Measurements from ENCODE around the gene HOGA1.

DNA sequence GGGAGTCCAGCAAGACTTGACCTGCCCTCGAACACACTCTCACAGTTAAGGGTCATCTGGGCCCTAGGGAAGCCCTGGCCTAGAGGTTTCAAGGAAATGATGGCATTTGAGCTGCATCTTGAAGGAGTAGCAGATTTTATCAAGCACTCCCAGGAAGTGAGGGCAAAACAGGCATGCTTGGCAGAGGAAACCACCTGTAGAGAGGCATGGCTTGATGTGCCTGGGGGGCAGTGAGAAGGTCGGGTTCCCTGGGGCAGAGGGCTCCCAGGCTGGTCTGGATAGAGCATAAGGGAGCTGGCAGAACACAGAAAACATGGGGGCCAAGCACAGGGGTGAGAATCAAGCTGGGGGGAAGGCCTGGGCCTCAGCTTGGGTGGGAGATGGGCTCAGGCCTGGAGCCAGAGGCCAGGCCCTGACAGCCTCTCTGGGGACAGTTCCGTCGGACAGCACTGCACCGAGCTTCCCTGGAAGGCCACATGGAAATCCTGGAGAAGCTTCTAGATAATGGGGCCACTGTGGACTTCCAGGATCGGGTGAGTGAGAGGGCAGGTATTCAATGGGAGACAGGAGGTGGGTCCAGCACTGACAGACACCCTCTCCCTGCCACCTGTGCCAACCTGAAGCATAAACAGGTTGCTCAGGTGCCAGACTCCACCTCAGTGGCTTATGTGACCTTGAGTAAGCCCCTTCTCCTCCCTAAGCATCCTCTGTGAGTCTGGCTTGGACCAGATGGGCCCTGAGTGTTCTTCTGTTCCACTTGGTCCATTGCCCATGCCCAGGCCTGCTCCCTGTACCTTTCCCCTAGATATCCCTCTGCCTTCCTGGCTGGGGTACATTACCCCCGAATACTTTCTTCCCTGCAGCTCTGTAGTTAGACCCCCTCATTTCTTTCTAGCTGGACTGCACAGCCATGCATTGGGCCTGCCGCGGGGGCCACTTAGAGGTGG is 3.5 kb upstream of the HOGA1 start:
- TF ChIP-seq, protein P1, sequence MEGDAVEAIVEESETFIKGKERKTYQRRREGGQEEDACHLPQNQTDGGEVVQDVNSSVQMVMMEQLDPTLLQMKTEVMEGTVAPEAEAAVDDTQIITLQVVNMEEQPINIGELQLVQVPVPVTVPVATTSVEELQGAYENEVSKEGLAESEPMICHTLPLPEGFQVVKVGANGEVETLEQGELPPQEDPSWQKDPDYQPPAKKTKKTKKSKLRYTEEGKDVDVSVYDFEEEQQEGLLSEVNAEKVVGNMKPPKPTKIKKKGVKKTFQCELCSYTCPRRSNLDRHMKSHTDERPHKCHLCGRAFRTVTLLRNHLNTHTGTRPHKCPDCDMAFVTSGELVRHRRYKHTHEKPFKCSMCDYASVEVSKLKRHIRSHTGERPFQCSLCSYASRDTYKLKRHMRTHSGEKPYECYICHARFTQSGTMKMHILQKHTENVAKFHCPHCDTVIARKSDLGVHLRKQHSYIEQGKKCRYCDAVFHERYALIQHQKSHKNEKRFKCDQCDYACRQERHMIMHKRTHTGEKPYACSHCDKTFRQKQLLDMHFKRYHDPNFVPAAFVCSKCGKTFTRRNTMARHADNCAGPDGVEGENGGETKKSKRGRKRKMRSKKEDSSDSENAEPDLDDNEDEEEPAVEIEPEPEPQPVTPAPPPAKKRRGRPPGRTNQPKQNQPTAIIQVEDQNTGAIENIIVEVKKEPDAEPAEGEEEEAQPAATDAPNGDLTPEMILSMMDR (IDR thresholded peaks at IDR 0.05), result no peak
- no peak for TF ChIP-seq POLR2A (IDR thresholded peaks at IDR 0.05)
